ENCODE data around the gene TNC.

The TNC gene

DNA sequence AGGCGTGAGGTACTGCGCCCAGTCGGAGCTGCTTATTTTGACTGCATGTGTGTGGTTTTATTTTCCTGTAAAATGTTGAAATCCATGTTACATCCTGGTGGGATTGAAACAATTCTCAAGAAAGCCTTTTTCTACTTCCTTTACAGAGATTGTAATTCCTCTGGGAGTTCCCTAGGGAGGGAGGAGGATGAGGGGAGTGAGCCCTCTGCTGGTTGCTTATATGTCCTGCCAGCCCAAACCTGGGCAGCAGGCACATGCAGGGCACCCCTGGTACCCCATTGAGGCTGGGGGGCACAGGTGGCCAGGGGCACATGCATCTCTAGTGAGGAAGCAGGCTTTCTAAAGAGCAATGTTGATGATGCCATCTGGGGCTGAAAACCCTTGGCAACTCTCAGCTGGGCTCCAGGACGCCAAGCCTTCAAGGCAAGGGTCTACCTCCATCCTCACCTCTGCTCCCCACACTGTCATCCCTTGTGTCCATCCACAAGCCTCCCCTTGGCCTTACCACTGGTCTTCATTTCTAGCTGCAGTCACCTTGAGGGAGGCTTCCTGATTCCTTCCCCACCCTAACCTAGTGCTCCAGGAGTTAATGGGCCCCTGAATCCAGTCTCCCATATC is 102.8 kb downstream of the TNC start:
- Histone ChIP-seq H3K4me1 (ENCODE audit: control insufficient read depth, low read length) (peaks cover 8% of the 10 kb centered on the region), H3F3A (ENCODE audit: control insufficient read depth, insufficient read depth) (no peaks in the 10 kb centered on the region), H4K20me1 (ENCODE audit: control insufficient read depth, insufficient read depth, low read depth, low read length) (no peaks in the 10 kb centered on the region), H3K27ac (ENCODE audit: low read depth, low read length) (no peak overlapping the region), H3K4me3 (ENCODE audit: low read length) (no peak overlapping the region), H3K9me3 (ENCODE audit: control insufficient read depth, insufficient read depth, low read length) (no peaks in the 10 kb centered on the region), H3K79me2 (ENCODE audit: control insufficient read depth, low read length) (no peaks in the 10 kb centered on the region), H3K4me2 (ENCODE audit: low read length) (no peak overlapping the region), H3K36me3 (ENCODE audit: control insufficient read depth, low read length) (no peaks in the 10 kb centered on the region), H3K27me3 (ENCODE audit: control insufficient read depth, low read length) (peaks cover 6% of the 10 kb centered on the region), H3K9me2 (replicated peaks; ENCODE audit: control insufficient read depth, low read length) (no peaks in the 10 kb centered on the region)
- TF ChIP-seq EZH2phosphoT487 (IDR thresholded peaks at IDR 0.05; ENCODE audit: borderline replicate concordance, low read length) (no peak), CTCF (IDR thresholded peaks at IDR 0.05; ENCODE audit: low read depth, low read length, poor library complexity, severe bottlenecking) (peak; percentile 79)

GRCh38 chr9:115014438-115014837 is 103.5 kb downstream of the TNC start:
- H3K4me1 ChIP-seq (ENCODE audit: control insufficient read depth, low read length) = peaks cover 8% of the 10 kb centered on the region
- no peaks in the 10 kb centered on the region for H3K9me2 ChIP-seq (replicated peaks; ENCODE audit: control insufficient read depth, low read length)
- H3K27ac ChIP-seq (ENCODE audit: low read depth, low read length) = no peak overlapping the region

DNA sequence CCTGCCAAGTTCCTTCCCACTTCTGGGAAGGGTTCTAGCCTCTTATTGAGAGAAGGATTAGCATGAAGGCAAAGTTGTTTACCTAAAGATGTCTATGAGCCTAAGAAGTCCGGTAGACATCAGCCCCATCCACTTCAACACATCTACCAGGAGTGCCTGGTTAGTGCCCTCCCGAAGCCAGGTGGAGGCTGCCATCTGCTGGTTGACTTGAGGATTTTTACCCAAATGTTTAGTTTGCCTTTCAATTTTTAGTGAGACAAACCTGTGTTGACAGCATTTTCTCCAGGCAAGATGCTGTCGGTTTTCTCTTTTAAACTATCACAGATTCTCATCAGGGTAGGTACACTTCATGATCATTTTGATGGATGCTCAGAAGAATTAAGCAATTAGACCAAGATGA is 104.0 kb downstream of the TNC start:
- Histone ChIP-seq H3K79me2 (ENCODE audit: control insufficient read depth, low read length) (no peaks in the 10 kb centered on the region), H3K27ac (ENCODE audit: low read depth, low read length) (no peak overlapping the region), H3K9me3 (ENCODE audit: control insufficient read depth, insufficient read depth, low read length) (no peaks in the 10 kb centered on the region), H3K4me3 (ENCODE audit: low read length) (no peak overlapping the region), H3F3A (ENCODE audit: control insufficient read depth, insufficient read depth) (no peaks in the 10 kb centered on the region), H4K20me1 (ENCODE audit: control insufficient read depth, insufficient read depth, low read depth, low read length) (no peaks in the 10 kb centered on the region), H3K9me2 (replicated peaks; ENCODE audit: control insufficient read depth, low read length) (no peaks in the 10 kb centered on the region), H3K36me3 (ENCODE audit: control insufficient read depth, low read length) (no peaks in the 10 kb centered on the region), H3K4me2 (ENCODE audit: low read length) (no peak overlapping the region), H3K4me1 (ENCODE audit: control insufficient read depth, low read length) (peaks cover 8% of the 10 kb centered on the region), H3K27me3 (ENCODE audit: control insufficient read depth, low read length) (peaks cover 9% of the 10 kb centered on the region)
- no peak for TF ChIP-seq EZH2phosphoT487 (IDR thresholded peaks at IDR 0.05; ENCODE audit: borderline replicate concordance, low read length)
- peak; percentile 75 for TF ChIP-seq CTCF (IDR thresholded peaks at IDR 0.05; ENCODE audit: low read depth, low read length, poor library complexity, severe bottlenecking)

More at GRCh38 chr9:115014438-115014837, 103.5 kb downstream of the TNC start:
- H3K4me2 ChIP-seq (ENCODE audit: low read length) = no peak overlapping the region
- H3F3A ChIP-seq (ENCODE audit: control insufficient read depth, insufficient read depth) = no peaks in the 10 kb centered on the region
- no peaks in the 10 kb centered on the region for H3K79me2 ChIP-seq (ENCODE audit: control insufficient read depth, low read length)
- H3K4me3 ChIP-seq (ENCODE audit: low read length) = no peak overlapping the region
- TF ChIP-seq CTCF (IDR thresholded peaks at IDR 0.05; ENCODE audit: low read depth, low read length, poor library complexity, severe bottlenecking) (no peak), EZH2phosphoT487 (IDR thresholded peaks at IDR 0.05; ENCODE audit: borderline replicate concordance, low read length) (no peak)
- no peaks in the 10 kb centered on the region for H3K9me3 ChIP-seq (ENCODE audit: control insufficient read depth, insufficient read depth, low read length)
- peaks cover 6% of the 10 kb centered on the region for H3K27me3 ChIP-seq (ENCODE audit: control insufficient read depth, low read length)
- H3K36me3 ChIP-seq (ENCODE audit: control insufficient read depth, low read length) = no peaks in the 10 kb centered on the region
- no peaks in the 10 kb centered on the region for H4K20me1 ChIP-seq (ENCODE audit: control insufficient read depth, insufficient read depth, low read depth, low read length)
